Measurements from ENCODE around the gene TBC1D4.

- no peak for TF ChIP-seq CTCF (IDR thresholded peaks at IDR 0.05)
- no peak for TF ChIP-seq POLR2AphosphoS5 (IDR thresholded peaks at IDR 0.05)
- TF ChIP-seq POLR2A (IDR thresholded peaks at IDR 0.05; ENCODE audit: low read depth), result no peak
- TF ChIP-seq EP300 (IDR thresholded peaks at IDR 0.05), result no peak
Observed at GRCh38 chr13:75481176-75482069, 546 bp downstream of the TBC1D4 start.

All from esophagus muscularis mucosa (tissue), 4 donors.